Heart left ventricle (tissue), 13 donors: ENCODE measurements around the gene POLH.

Experiments used
- POLR2A ChIP-seq, 2 donors: fragments of 450-650 bp; IDR thresholded peaks; one replicate each; pipeline ENCODE4 v1.6.1; 2017; ENCODE audit warnings: antibody characterized with exemption in 2 of 2, mild to moderate bottlenecking in 2 of 2, moderate library complexity in 2 of 2
- TF ChIP-seq, protein P1 (sequence below), 12 donors: fragments of 200-600 bp; sonication (generic) in 4 of 12; IDR thresholded peaks; one replicate each; pipeline versions ENCODE4 v1.5.0 to v1.8.0; 2018 to 2022; ENCODE audit warnings: antibody characterized with exemption in 12 of 12, mild to moderate bottlenecking in 5 of 12
- donor health status: ischemic (EF 13 %, LVEDD 7.1; RV severe dilation, severe dysfunction).
- donor health status: DM: no; HTN: yes; CAD: no.
- donor health status: DM: no; HTN: no; CAD: no.
- donor health status: ischemic (EF 25% LVEDD 6.9; RV normal size, moderate dysfunction).
- donor health status: ischemic (EF 25% LVEDD 5.7; RV mildly dilated, moderate dysfunction).
- donor health status: ischemic (EF 35%, LVEDD 5.7; RV mildly dilated, moderate dysfunction).
- donor health status: nonischemic (EF 11% LVEDD 7.7; RV severe dilation, severe dysfunction).
- donor health status: DM: yes; HTN: yes; CAD: no.
- donor health status: PGD.
- donor health status: ischemic (EF 29% LVEDD 5.4; RV normal size, mild dysfunction).
- donor health status: nonischemic (EF 23%, LVEDD 6.1; RV moderate dilation, normal function).

DNA sequence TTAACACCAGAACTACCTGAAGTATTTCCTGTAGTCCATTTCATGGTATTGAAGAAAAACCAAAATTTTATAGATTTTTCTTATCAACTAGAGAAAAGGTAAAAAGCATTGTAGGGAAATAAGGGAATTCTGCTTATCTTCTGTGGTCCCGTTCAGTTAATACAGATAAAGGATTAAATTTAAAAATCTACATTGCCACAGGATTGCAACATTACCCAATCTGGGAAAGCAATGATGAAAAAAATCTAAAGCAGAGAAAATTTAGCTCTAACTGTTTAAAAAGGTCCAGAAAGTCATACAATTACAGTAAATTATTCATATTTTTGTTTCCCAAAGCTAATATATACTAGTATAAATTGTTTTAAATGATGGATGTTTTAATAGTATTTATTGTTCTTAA lies 18.0 kb downstream of the POLH start:
- TF ChIP-seq POLR2A (IDR thresholded peaks at IDR 0.05): no peak
- TF ChIP-seq, protein P1, sequence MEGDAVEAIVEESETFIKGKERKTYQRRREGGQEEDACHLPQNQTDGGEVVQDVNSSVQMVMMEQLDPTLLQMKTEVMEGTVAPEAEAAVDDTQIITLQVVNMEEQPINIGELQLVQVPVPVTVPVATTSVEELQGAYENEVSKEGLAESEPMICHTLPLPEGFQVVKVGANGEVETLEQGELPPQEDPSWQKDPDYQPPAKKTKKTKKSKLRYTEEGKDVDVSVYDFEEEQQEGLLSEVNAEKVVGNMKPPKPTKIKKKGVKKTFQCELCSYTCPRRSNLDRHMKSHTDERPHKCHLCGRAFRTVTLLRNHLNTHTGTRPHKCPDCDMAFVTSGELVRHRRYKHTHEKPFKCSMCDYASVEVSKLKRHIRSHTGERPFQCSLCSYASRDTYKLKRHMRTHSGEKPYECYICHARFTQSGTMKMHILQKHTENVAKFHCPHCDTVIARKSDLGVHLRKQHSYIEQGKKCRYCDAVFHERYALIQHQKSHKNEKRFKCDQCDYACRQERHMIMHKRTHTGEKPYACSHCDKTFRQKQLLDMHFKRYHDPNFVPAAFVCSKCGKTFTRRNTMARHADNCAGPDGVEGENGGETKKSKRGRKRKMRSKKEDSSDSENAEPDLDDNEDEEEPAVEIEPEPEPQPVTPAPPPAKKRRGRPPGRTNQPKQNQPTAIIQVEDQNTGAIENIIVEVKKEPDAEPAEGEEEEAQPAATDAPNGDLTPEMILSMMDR (IDR thresholded peaks at IDR 0.05): no peak
